ENCODE measurements around the gene IKBKG.
"Not testable (repeated sequence)": the region's sequence is repeated elsewhere in the genome, so short reads cannot be mapped to it uniquely, and the experiment has no call there.

Gene IKBKG, protein sequence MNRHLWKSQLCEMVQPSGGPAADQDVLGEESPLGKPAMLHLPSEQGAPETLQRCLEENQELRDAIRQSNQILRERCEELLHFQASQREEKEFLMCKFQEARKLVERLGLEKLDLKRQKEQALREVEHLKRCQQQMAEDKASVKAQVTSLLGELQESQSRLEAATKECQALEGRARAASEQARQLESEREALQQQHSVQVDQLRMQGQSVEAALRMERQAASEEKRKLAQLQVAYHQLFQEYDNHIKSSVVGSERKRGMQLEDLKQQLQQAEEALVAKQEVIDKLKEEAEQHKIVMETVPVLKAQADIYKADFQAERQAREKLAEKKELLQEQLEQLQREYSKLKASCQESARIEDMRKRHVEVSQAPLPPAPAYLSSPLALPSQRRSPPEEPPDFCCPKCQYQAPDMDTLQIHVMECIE

DNA sequence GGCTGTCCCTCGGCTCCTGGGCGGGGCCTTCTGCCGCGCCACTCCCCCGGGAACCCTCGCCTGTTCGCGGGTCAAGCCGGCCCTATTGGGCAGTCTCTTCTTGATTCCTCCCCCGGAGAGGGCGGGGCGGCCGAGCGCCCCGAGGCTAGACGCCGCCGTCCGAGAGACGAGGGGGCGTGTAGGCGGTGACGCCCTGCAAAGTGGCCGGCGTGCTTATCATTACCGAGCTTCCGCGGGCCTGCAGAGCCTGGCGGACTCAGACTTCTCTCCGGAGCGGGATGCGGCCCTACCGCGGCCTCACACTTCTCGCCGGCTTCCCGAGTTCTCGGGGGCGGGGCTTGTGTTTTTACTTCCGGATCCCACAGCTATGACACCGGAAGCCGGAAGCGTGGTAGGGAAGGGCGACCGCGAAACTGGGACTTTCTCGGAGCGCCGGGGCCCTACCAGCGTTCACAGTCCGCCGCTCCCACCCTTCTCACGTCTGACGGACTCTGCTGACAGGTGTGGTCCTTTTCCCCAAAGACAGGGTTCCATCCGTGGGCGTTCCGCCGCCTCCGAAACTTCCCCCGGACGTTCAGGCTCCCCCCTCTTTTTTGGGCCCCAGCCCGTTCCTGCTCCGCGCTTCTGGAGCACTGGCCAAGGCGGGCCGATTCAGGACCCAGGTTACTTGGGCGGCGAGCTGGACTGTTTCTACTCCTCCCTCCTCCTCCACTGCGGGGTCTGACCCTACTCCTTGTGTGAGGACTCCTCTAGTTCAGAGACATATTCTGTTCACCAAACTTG is at the start of gene IKBKG:
Gene IKBKG (plus strand): TSS at position 376 of the 783 bp plus-strand sequence. CDS start 4,383 bp downstream, outside the sequence.
- peak; percentile 89 for DNase-seq

DNA sequence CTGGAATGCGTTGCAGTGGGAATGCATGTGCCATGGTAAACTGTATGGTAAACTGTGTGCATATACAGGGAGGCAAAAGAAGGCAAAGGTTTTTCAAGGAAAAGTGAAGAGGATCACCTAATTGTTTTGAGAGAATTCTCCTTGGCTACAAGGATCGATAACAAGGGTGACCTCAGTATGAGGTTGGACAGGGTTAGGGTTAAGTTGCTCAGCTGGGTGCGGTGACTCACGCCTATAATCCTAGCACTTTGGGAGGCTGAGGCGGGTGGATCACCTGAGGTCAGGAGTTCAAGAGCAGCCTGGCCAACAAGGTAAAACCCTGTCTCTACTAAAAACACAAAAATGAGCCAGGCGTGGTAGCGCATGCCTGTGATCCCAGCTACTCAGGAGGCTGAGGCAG is 46.0 kb upstream of the IKBKG start:
- not testable (repeated sequence) for DNase-seq

DNA sequence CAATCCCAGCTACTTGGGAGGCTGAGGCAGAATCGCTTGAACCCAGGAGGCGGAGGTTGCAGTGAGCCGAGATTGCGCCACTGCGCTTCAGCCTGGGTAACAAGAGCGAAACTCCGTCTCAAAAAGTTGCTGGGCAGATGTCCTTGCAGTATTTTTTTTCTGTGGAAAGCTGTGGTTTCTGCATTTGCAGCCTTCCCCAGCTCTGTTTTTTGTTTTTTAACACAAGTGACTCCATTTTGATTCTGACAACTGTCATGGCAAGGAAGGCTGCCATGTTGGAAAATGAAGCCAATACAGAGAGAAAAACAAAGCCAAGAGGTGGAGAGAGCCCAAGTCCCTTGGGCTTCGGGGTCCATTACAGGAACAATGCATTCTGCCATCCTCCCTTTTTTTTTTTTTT is 45.3 kb upstream of the IKBKG start:
- no peak for DNase-seq

DNA sequence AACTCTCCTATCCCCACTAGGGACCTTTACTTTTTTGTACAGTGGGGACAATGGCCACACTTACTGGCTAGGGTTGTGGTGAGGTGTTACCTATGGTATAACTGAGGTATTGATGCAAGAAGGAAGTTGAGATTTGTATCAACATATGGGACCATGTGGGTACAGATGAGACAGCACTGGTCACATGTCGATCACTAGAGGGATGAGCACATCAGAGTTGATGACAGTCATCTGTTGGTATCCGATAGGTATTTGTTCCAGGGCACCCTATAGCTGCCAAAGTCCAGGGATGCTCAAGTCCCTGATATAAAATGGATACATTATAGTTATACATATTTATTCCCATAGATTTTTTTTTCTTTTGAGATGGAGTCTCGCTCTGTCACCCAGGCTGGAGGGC is 44.4 kb upstream of the IKBKG start:
- DNase-seq = no peak

DNA sequence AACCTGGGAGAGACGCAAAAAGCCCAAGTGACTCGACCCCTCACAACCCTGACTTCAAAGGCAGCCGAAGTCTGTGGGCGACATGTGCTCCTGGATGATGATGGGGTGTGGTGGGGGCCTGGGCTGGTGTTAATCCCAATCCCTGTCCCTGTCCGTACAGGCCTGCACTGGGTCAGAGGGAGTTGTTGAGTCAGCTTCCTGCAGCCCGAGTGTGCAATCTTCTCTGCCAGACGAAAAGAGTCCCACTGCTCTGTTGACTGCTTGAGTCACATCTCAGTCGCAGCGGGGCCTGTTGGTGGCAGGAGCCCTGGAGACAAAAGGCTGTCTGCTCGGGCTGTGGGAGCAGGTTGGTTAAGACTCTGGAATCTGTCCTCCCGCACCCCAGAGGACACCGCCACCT is 41.7 kb upstream of the IKBKG start:
- DNase-seq = no peak

DNA sequence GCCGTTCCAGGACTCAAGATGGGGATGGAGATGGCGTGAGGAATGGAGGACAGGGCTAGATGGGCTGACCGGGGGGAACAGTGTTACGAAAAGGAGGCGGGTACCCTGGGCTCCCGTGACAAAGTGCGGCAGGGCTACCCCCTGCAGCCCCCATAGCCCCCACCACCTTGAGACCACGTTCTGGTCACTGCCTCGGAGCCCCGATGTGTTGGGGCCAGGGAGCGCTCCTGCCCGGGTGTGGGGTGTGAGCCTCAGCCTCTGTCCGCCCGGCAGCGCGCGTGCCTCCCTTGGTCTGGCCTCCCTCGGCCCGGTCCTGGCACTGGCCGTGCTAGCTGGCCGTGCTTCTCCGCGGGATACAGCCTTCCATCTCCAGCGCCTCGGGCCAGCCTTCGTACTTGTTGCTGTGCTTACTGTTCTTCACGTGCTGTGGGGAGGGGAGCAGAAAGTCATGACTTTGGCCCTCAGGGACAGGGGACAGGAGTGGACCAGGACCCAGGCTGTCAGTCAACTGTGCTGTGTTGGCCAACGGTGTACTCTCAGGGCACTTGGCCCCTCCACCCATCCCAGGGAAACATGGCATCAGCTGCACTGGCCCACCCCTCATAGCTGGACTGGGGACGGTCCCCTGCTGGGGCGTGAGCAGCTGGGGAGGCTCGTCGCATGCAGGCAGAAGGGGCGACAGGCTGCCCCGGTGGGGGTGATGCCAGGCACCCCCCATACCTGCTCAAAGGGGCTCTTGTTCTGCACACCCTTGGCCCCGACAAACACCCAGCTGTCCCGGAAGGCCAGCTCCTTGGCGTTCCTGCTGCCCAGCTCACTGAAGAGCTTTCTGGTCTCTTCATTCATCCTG is 40.7 kb upstream of the IKBKG start:
- DNase-seq = no peak

DNA sequence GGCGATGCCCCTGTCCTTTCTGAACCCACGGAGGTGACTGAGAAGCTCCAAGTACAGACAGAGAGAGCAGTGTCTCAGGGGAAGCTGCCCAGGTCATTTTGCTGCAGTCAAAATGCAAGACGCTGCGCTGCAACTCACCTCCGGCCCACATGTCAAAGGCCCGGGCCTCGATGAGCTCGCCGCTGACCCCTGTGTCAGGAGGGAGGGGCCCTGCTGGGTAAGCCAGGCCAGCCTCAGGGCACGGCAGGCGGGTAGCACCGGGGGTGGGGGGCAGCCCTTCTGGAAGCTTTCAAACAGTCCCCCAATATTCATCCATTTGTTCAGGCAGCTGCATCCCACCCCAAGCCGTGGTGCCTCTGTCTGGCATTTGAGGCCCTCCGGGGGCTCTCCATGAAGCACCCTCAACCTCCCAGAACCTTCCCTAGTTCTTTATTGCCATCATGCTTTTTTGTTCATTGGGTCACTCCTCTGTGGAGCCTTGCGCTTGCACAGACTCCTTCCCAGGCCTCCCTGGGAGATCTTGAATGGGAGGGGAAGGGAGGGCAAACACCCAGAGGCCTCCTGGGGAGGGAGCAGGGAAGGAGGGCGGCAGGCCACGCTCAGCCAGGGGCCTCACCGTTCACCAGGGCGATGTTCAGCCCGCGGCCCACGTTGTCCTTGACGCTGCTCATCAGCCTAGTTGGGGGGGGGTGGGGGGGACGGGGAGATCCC is 39.6 kb upstream of the IKBKG start:
- no peak for DNase-seq

DNA sequence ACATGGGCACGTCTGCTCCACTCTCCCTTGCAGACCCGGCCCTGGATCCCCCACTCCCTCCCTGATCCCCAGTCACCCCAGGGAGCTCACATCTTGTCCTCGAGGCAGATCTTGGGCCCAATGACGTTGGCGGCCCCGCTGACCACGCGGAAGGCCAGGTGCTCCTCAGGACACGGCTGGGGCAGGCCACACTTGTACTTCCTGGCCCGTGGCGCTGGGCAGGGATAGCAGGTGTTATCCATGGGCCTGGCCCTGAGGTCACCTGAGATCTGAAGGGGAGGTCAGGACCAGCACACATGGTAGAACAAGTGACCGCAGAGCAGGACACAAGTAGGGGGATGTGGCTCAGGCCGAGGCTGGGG is 39.1 kb upstream of the IKBKG start:
- no peak for DNase-seq

DNA sequence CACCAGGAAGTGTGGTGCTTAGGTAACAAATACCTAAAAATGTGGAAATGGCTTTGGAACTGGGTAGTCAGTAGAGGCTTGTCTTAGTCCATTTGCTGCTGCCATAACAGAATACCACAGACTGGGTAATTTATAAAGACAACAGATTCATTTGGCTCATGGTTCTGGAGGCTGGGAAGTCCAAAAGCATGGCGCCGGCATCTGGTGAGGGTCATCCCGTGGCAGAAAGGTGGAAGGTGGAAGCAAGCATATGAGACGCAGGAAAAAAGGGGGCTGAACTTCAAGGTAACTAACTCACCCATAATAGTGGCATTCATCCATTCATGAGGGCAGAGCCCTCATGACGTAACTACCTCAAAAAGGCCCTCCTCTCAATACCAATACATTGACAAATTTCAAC is 38.0 kb upstream of the IKBKG start:
- no peak for DNase-seq

DNA sequence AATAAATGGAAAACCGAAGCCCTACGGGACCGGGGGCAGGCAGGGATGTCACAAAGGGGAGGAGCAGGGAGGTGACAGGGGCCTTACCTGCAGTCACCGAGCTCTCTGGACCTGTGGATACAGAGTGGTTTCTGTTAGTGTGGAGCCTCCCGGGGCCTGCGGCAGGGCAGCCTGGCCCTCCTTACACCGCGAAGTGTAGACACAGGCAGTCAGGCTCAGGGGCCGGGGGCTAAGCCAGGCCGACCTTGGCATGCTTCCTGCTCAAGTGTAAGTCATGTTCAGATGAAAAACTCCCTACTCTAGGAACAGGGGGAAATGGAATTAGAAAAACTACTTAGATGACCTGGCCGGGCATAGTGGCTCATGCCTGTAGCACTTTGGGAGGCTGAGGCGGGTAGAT is 35.7 kb upstream of the IKBKG start:
- DNase-seq = no peak

DNA sequence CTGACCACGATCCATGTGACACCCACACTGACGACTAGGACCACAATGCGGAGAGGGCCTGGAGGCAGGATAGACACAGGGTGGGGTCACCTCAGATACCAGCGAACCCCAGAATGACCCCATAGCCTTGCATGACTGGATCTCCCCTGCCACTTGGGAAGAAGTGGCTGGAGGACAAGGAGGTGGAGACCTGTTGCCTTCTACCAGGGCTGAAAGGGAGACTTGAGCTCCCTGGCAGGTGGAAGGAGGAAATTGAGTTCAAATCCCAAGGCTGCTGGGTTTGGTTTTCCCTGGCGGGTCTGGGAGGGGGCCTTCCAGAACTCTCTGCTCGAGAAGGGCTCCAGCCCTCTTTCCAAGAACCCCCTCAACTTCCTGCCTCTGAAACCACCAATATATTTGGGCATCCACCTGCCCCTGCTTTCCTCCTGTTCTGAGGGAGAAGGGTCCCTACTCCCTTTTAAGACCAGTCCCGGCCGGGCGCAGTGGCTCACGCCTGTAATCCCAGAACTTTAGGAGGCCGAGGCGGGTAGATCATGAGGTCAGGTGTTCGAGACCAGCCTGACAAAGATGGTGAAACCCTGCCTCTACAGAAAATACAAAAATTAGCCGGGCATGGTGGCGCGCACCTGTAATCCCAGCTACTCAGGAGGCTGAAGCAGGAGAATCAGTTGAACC is 34.4 kb upstream of the IKBKG start:
- no peak for DNase-seq

DNA sequence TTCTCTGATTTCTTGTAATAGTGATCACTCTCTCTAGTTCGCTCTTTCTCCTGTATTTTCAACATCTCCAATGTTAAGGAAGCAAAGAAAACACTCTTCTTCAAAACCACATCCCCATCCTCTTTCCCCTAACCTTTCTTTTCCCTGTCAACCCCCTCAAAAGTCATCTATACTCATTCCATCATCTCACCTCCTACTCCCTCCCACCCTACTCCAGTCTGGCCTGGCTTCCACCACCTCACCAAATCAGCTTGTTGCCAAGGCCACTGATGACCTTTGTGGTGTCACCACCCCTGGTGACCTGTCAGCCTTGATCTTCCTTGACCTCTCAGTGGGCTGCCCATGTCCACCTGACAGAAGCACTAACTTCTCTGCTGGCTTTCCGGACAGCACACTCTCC is 33.7 kb upstream of the IKBKG start:
- DNase-seq = no peak

DNA sequence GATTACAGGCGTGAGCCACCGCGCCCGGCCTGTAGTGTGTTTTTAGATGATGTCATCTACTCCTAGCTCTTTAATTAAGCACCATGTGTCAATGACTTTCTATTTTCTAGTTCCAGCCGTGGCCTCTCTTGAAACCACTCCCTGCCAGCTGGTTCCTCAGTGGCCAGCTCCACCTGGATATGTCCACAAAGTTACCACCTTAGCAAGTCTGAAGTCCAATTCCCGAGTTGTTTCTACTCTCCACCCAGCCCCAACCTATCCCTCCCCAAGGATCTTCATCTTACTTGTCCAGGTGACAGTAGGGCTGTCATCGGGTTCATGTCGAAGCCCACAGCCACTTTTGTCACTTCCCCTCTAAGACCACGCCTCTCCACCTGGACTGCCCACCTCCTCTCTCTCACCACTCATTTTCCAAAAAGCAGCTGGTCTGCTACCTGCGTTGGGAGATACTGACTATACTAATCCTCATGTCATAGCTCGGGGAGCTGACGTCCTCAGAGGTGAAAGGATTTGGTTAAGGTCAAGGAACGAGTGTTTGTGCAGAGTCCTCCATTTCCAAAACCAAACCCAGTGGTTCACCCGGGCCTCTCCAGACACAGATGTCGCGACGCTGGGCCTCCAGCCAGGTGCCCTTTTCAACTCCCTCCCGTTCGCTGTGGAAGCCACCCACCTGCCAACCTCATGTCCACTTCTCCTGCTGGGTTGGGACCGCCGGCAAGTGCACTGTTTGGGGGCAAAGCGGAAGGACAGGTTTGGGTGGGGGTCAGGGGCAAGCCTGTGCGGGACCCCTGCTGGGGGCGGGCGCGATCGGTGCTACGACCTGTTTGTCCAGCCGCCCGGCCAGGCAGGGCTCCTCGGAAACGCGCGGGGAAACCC is 32.1 kb upstream of the IKBKG start:
- peak; percentile 33 for DNase-seq

DNA sequence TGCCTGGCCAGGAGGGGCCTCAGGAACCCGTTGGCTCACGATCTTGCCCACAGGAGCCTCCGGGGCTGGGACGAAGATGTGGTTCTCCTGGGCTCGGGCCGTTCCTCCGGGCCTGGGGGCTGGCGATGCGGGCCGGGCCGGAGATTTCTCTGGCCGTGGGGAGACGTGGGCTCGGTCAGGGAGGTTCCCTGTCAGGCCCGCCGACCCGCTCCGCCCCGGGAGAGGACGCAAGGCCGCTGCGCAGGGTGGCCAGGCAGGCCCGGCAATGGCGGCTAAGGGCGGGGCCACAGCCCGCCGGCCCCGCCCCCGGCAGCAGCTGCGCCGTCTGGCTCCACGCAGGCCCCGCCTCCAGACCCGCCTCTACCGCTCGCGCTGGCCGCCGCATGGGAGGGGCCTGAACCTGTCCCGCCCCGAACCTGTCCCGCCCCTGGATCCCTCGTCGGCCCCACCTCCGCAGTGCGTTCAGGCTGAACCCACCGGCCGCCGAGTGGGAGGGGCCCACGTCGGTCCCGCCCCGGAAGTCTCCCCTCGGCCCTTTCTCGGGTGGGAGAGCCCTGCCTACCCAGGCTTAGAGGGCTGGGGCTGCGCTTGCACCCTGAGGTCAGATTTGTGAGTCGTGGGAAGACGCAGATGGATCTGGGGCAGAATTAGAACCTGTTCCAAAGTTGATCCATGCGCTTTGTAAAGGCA is 31.3 kb upstream of the IKBKG start, which contains the start of gene FAM3A:
Gene FAM3A (minus strand): TSS at position 267 of the 690 bp plus-strand sequence. CDS start 460 bp downstream, outside the sequence.
- DNase-seq = peak; percentile 94

DNA sequence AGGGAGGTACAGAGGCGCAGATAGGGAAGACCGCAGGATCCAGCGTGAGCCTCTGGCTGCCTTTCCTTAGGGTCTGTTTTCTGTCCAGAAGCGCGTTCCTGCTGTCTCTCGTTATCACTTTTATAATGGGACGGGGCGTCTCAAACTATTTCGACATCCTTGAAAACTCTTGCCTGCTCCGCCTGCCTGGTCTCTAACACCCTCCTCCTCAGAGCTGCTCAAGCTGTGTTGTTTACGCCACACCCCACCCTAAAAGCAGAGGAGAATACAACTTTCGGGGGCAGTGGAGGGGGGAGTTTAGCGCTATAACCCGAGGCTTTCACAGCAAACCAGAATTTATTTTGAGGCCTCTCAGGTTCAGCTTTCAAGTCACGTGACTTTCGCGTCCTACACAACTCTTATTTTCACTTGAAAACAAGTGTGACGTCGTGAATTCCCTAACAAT is 30.7 kb upstream of the IKBKG start:
- DNase-seq = no peak

DNA sequence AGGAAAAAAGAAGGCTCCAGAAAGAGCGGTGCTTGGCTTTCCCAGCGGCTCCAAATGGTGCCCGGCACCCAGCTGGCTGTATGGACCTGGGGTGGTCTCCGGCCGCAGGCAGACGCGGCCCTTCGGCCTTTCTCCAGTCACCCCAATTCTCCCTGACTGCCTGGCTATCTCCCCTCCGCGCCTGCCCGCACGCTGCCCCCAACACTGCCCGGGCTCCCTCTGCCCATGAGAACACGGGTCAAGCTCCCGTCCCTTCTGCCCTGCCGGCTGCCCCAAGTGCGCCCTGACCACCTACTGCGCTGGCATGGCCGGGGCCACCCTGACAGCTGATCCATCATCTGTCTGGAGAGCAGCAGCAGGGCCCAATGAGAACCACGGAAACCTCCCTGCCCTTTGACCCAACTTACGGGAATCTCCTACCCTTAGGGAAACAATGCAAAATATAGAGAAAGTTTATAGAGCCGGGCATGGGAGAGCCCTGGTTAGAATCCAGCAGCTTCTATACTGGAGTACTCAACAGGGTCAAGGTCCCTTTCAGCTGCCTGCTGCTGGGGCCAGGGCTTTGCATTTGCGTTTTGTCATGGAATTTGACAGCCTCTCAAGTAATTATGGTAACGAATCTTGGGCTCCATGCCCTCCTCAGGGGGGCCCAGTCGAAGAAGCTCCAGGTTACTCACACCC is 30.2 kb upstream of the IKBKG start:
- no peak for DNase-seq

DNA sequence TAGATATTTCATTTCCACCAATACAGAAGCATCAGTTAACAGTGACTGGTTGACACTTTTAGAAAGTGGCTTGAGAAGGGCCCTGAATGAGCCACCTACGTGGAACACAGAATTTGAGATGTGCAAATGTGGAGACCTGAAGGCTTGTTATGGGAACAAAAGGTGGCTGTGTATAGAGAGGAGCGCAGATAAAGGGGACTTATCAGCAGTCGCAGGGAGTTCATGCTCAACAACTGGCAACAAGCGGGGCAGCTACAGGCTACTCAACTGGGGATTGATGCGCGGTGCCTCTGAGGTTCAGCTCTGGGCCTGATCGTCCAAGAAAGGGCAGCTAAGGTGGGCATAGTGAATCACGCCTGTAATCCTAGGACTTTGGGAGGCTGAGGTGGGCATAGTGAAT is 28.0 kb upstream of the IKBKG start:
- DNase-seq = no peak

DNA sequence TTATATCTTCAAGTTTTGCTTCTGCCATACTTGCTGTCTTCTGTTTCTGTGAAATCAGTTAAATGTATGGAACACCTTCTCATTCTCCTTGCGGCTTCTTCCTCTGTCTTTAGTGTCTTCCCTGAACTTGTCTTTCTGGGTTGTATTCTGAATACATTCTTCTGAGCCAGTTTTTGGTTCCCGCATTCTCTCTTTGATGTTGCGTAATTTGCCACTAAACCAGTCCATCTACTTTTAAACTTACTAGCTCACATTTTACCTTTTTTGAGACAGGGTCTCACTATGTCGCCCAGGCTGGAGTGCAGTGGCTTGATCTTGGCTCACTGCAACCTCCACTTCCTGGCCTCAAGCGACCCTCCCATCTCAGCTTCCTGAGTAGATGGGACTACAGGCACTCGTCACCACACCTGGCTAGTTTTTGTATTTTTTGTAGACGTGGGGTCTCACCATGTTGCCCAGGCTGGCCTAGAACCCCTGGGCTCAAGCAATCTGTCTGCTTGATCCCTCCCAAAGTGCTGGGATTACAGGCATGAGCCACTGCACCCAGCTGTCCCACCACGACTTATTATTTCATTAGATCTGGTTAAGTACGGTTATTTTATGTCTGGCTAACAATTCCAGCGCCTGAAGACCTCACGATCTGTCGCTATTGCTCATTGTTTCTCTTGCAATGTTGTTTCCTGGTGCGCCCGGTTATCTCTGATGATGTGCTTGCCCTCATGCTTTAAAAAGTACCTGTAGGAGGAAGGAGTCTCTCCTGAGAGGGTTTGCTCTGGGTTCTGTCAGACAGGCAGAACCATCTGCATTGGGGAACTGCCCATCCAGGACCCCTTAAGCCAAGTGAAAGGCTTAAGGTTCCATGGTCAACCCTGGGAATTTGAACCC is 21.6 kb upstream of the IKBKG start:
- no peak for DNase-seq
